ENCODE results near the gene CHD8. TPM values are rescaled to one million over a fixed set of nuclear protein-coding genes. Genes with fewer than 3 reads are reported as not detected.

The CHD8 gene
- polyA plus RNA-seq, 4 donors, result 18.1 to 40.7 (median 22.9) TPM

GRCh38 chr14:21494902-21495762 lies 39.2 kb upstream of the CHD8 start:
- peaks cover 23 to 51% (median 25%) of the 10 kb centered on the region in 3 donors for H3K36me3 ChIP-seq (ENCODE audit: control insufficient read depth in 3 of 3, insufficient read depth in 2 of 3, low read depth in 1 of 3, low read length in 3 of 3)
- H3K27me3 ChIP-seq (ENCODE audit: control insufficient read depth in 3 of 3, insufficient read depth in 3 of 3, low read length in 3 of 3), result no peaks in the 10 kb centered on the region
- DNase-seq (no peak), FAIRE-seq (no peak)
- H3K4me3 ChIP-seq (ENCODE audit: low read depth in 1 of 3, low read length in 3 of 3), result no peak overlapping the region
- H3K9me3 ChIP-seq (ENCODE audit: control insufficient read depth in 2 of 2, insufficient read depth in 1 of 2, low read depth in 1 of 2, low read length in 1 of 2), result no peaks in the 10 kb centered on the region
- WGBS, 3 donors, result 72 to 94% (median 88%) methylated on average over 2 of the region's 2 CpGs
- H3K27ac ChIP-seq (ENCODE audit: low read depth in 1 of 3, low read length in 2 of 3), result no peak overlapping the region
- no peaks in the 10 kb centered on the region for H3K4me1 ChIP-seq (ENCODE audit: control insufficient read depth in 3 of 3, insufficient read depth in 2 of 3, low read depth in 1 of 3, low read length in 2 of 3)

- no peak overlapping the region for H3K4me3 ChIP-seq (ENCODE audit: low read depth in 1 of 3, low read length in 3 of 3)
- H3K4me1 ChIP-seq (ENCODE audit: control insufficient read depth in 3 of 3, insufficient read depth in 2 of 3, low read depth in 1 of 3, low read length in 2 of 3), result no peaks in the 10 kb centered on the region
- H3K9me3 ChIP-seq (ENCODE audit: control insufficient read depth in 2 of 2, insufficient read depth in 1 of 2, low read depth in 1 of 2, low read length in 1 of 2), result no peaks in the 10 kb centered on the region
- WGBS, 3 donors, result 78 to 90% (median 84%) methylated on average over 1 of the region's 1 CpG
- no peak overlapping the region for H3K27ac ChIP-seq (ENCODE audit: low read depth in 1 of 3, low read length in 2 of 3)
- no peak for FAIRE-seq
- no peaks in the 10 kb centered on the region for H3K27me3 ChIP-seq (ENCODE audit: control insufficient read depth in 3 of 3, insufficient read depth in 3 of 3, low read length in 3 of 3)
- peaks cover 7 to 30% (median 10%) of the 10 kb centered on the region in 3 donors for H3K36me3 ChIP-seq (ENCODE audit: control insufficient read depth in 3 of 3, insufficient read depth in 2 of 3, low read depth in 1 of 3, low read length in 3 of 3)
- no peak for DNase-seq
Measured at GRCh38 chr14:21486640-21487087, 30.7 kb upstream of the CHD8 start.

- Histone ChIP-seq H3K27ac (ENCODE audit: low read depth in 1 of 3, low read length in 2 of 3) (peak within 1 kb of the TSS; percentile 82 to 95 (median 90)), H3K9me3 (ENCODE audit: control insufficient read depth in 2 of 2, insufficient read depth in 1 of 2, low read depth in 1 of 2, low read length in 1 of 2) (no peaks in the 10 kb centered on the region), H3K36me3 (ENCODE audit: control insufficient read depth in 3 of 3, insufficient read depth in 2 of 3, low read depth in 1 of 3, low read length in 3 of 3) (peaks cover 0 to 20% (median 7%) of the 10 kb centered on the region in 3 donors), H3K4me3 (ENCODE audit: low read depth in 1 of 3, low read length in 3 of 3) (peak within 1 kb of the TSS; percentile 75 to 91 (median 89)), H3K4me1 (ENCODE audit: control insufficient read depth in 3 of 3, insufficient read depth in 2 of 3, low read depth in 1 of 3, low read length in 2 of 3) (peaks cover 0 to 4% (median 2%) of the 10 kb centered on the region in 3 donors), H3K27me3 (ENCODE audit: control insufficient read depth in 3 of 3, insufficient read depth in 3 of 3, low read length in 3 of 3) (no peaks in the 10 kb centered on the region)
- peak; percentile 99 for DNase-seq
- FAIRE-seq, result no peak
- WGBS, 3 donors, result 0 to 1% (median 0%) methylated on average over 49 of the region's 49 CpGs
Measured at GRCh38 chr14:21476925-21477681, 21.2 kb upstream of the CHD8 start, which contains the start of the genes RAB2B and TOX4. Gene RAB2B, minus strand, starts transcription at chr14:21476959. Its CDS starts 87 bp downstream, at chr14:21476872. Gene TOX4, plus strand, starts transcription at chr14:21477195. Its CDS starts 84 bp downstream, at chr14:21477279.

GRCh38 chr14:21476523-21476924 lies 20.6 kb upstream of the CHD8 start:
- Histone ChIP-seq H3K36me3 (ENCODE audit: control insufficient read depth in 3 of 3, insufficient read depth in 2 of 3, low read depth in 1 of 3, low read length in 3 of 3) (peaks cover 0 to 20% (median 7%) of the 10 kb centered on the region in 3 donors), H3K9me3 (ENCODE audit: control insufficient read depth in 2 of 2, insufficient read depth in 1 of 2, low read depth in 1 of 2, low read length in 1 of 2) (no peaks in the 10 kb centered on the region), H3K4me1 (ENCODE audit: control insufficient read depth in 3 of 3, insufficient read depth in 2 of 3, low read depth in 1 of 3, low read length in 2 of 3) (peaks cover 0 to 4% (median 2%) of the 10 kb centered on the region in 3 donors), H3K27me3 (ENCODE audit: control insufficient read depth in 3 of 3, insufficient read depth in 3 of 3, low read length in 3 of 3) (no peaks in the 10 kb centered on the region), H3K27ac (ENCODE audit: low read depth in 1 of 3, low read length in 2 of 3) (peak overlapping the region; percentile 73 to 93 (median 81)), H3K4me3 (ENCODE audit: low read depth in 1 of 3, low read length in 3 of 3) (peak overlapping the region; percentile 40 to 91 (median 71))
- DNase-seq (peak in 1 of 2 donors; percentile 92), FAIRE-seq (no peak)
- 0 to 2% (median 1%) methylated on average over 24 to 27 of the region's 27 CpGs for WGBS, 3 donors

- H3K9me3 ChIP-seq (ENCODE audit: control insufficient read depth in 2 of 2, insufficient read depth in 1 of 2, low read depth in 1 of 2, low read length in 1 of 2), result no peaks in the 10 kb centered on the region
- peaks cover 0 to 4% (median 2%) of the 10 kb centered on the region in 3 donors for H3K4me1 ChIP-seq (ENCODE audit: control insufficient read depth in 3 of 3, insufficient read depth in 2 of 3, low read depth in 1 of 3, low read length in 2 of 3)
- H3K27me3 ChIP-seq (ENCODE audit: control insufficient read depth in 3 of 3, insufficient read depth in 3 of 3, low read length in 3 of 3), result no peaks in the 10 kb centered on the region
- no peak for FAIRE-seq
- H3K36me3 ChIP-seq (ENCODE audit: control insufficient read depth in 3 of 3, insufficient read depth in 2 of 3, low read depth in 1 of 3, low read length in 3 of 3), result peaks cover 0 to 20% (median 5%) of the 10 kb centered on the region in 3 donors
- DNase-seq, result peak in 1 of 2 donors; percentile 15
- peak overlapping the region; percentile 40 to 91 (median 71) for H3K4me3 ChIP-seq (ENCODE audit: low read depth in 1 of 3, low read length in 3 of 3)
- WGBS, 3 donors, result 7 to 29% (median 17%) methylated on average over 10 of the region's 10 CpGs
- H3K27ac ChIP-seq (ENCODE audit: low read depth in 1 of 3, low read length in 2 of 3), result peak overlapping the region; percentile 73 to 93 (median 81)
Measured at GRCh38 chr14:21475767-21476522, 20.0 kb upstream of the CHD8 start.

DNA sequence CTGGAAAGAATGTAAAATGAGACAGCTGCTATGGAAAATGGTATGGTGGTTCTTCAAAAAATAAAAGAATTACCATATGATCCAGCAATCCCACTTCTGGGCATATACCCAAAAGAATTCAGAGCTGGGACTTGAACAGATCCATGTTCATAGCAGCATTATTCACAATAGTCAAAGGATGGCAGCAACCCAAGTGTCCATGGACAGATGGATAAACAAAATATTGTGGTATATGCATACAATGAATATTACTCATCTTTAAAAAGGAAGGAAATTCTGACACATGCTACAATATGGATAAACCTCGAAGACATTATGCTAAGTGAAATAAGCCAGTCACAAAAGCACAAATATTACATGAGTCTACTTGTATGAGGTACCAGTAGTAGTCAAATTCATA lies 11.7 kb upstream of the CHD8 start:
- no peak overlapping the region for H3K27ac ChIP-seq (ENCODE audit: low read depth in 1 of 3, low read length in 2 of 3)
- DNase-seq, result no peak
- H3K36me3 ChIP-seq (ENCODE audit: control insufficient read depth in 3 of 3, insufficient read depth in 2 of 3, low read depth in 1 of 3, low read length in 3 of 3), result peaks cover 4 to 22% (median 13%) of the 10 kb centered on the region in 3 donors
- FAIRE-seq, result no peak
- H3K4me3 ChIP-seq (ENCODE audit: low read depth in 1 of 3, low read length in 3 of 3), result no peak overlapping the region
- no peaks in the 10 kb centered on the region for H3K27me3 ChIP-seq (ENCODE audit: control insufficient read depth in 3 of 3, insufficient read depth in 3 of 3, low read length in 3 of 3)
- no peaks in the 10 kb centered on the region for H3K4me1 ChIP-seq (ENCODE audit: control insufficient read depth in 3 of 3, insufficient read depth in 2 of 3, low read depth in 1 of 3, low read length in 2 of 3)
- WGBS, 3 donors, result 58 to 91% (median 87%) methylated on average over 1 of the region's 1 CpG
- H3K9me3 ChIP-seq (ENCODE audit: control insufficient read depth in 2 of 2, insufficient read depth in 1 of 2, low read depth in 1 of 2, low read length in 1 of 2), result no peaks in the 10 kb centered on the region

GRCh38 chr14:21455592-21455911 lies 371 bp downstream of the CHD8 start:
- 0 to 1% (median 0%) methylated on average over 17 of the region's 17 CpGs for WGBS, 3 donors
- peak overlapping the region; percentile 53 to 97 (median 85) for H3K4me3 ChIP-seq (ENCODE audit: low read depth in 1 of 3, low read length in 3 of 3)
- peak overlapping the region; percentile 77 to 98 (median 89) for H3K27ac ChIP-seq (ENCODE audit: low read depth in 1 of 3, low read length in 2 of 3)
- H3K4me1 ChIP-seq (ENCODE audit: control insufficient read depth in 3 of 3, insufficient read depth in 2 of 3, low read depth in 1 of 3, low read length in 2 of 3), result peaks cover 0 to 5% (median 3%) of the 10 kb centered on the region in 3 donors
- H3K27me3 ChIP-seq (ENCODE audit: control insufficient read depth in 3 of 3, insufficient read depth in 3 of 3, low read length in 3 of 3), result no peaks in the 10 kb centered on the region
- H3K9me3 ChIP-seq (ENCODE audit: control insufficient read depth in 2 of 2, insufficient read depth in 1 of 2, low read depth in 1 of 2, low read length in 1 of 2), result no peaks in the 10 kb centered on the region
- FAIRE-seq (no peak), DNase-seq (no peak)
- peaks cover 0 to 14% (median 0%) of the 10 kb centered on the region in 3 donors for H3K36me3 ChIP-seq (ENCODE audit: control insufficient read depth in 3 of 3, insufficient read depth in 2 of 3, low read depth in 1 of 3, low read length in 3 of 3)

Data from small intestine (tissue), 7 donors.